T-helper 9 cell (primary cell): Measurements from ENCODE around the gene CYP2S1.

Experiments used
- DNase-seq: peaks from one replicate; pipeline ENCODE4 v3.0.0-alpha.2; 2020

Gene CYP2S1

DNA sequence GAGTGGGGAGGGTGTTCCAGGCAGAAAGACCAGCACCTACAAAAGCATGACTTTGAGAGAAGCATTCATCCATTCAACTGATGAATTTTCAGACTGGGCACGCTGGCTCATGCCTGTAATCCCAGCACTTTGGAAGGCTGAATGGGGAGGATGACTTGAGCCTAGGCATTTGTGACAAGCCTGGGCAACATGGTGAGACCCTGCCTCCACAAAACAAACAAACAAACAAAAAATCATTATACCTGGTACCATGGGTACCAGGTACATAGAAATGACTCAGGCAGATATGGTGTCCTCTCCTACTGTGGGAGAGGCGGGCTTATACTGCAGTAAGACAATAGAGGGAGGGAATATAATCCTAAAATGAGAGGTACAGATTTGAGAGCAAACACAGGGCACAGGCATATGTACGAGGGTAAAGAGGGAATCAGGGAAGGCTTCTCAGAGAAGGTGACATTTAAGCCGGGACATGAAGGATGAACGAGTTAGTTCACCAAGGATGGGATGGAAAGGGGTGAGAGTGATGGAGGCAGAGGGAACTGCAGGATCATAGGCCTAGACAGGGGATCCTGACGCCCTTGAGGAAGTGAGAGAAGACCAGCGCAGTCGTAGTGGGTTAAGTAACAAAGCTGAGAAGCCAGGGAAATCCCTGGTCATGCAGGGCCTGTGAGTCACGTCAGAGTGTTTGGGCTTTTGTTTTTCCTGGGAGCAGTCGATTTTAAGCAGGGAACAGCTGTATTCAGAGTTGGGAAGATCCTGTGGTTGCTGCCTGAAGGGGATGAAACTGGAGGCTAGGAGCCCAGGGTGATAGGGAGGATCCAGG, 2.9 kb downstream of the CYP2S1 start:
- no peak for DNase-seq

DNA sequence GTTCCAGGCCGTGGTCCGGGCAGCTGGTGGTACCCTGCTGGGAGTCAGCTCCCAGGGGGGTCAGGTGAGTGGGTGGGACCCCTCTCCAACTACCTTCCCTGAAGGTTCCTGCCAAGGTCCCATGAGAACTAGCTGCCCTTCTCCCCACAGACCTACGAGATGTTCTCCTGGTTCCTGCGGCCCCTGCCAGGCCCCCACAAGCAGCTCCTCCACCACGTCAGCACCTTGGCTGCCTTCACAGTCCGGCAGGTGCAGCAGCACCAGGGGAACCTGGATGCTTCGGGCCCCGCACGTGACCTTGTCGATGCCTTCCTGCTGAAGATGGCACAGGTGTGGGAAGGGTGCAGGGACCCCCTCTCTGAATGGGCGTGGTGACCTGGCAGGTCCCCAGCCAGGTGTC, 5.5 kb downstream of the CYP2S1 start:
- no peak for DNase-seq

DNA sequence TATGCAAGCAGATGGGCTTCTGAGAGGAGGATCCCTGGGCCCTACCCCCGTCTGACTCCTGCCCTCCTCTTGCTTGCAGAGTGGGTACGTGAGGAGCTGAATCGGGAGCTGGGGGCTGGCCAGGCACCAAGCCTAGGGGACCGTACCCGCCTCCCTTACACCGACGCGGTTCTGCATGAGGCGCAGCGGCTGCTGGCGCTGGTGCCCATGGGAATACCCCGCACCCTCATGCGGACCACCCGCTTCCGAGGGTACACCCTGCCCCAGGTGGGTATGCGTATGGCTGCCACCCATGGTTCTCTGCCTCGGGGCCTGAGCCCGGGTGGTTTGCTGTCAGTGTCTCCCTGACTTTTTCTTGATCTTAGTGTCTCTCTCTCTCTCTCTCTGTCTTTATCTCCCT, 10.4 kb downstream of the CYP2S1 start:
- no peak for DNase-seq

DNA sequence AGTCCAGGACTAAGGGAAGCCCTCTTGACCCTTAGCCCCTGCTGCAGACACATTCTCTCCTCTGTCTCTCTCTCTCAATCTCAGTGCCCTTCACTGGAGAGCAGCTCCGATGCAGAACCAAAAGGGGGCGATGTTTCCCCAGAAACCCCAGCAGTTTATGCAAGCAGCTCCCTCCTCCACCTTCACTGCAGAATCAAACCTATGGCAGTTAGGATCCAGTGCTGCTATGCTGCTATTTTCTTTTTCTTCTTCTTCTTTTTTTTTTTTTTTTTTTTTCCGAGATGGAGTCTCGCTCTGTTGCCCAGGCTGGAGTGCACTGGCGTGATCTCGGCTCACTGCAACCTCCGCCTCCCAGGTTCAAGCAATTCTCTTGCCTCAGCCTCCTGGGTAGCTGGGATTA, 11.3 kb downstream of the CYP2S1 start:
- peak; percentile 76 for DNase-seq

DNA sequence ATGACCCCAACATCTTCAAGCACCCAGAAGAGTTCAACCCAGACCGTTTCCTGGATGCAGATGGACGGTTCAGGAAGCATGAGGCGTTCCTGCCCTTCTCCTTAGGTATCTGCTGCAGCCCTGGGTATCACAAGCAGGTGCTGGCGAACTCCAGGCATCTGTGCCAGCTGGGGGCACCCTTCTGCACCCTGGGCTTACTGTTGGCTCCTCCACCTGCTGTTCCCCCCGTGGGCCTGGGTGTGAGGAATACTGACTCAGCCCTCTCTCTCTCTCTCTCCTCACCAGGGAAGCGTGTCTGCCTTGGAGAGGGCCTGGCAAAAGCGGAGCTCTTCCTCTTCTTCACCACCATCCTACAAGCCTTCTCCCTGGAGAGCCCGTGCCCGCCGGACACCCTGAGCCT, 13.0 kb downstream of the CYP2S1 start:
- DNase-seq, result no peak

DNA sequence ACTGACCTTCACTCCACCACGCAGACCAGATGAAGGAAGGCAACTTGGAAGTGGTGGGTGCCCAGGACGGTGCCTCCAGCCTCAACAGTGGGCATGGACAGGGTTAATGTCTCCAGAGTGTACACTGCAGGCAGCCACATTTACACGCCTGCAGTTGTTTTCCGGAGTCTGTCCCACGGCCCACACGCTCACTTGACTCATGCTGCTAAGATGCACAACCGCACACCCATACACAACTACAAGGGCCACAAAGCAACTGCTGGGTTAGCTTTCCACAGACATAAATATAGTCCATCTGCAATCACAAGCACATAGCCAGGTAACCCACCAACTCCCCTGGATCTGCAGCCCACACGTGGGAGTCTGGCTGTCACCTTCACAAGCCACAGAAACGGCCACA, 13.4 kb downstream of the CYP2S1 start:
- no peak for DNase-seq

DNA sequence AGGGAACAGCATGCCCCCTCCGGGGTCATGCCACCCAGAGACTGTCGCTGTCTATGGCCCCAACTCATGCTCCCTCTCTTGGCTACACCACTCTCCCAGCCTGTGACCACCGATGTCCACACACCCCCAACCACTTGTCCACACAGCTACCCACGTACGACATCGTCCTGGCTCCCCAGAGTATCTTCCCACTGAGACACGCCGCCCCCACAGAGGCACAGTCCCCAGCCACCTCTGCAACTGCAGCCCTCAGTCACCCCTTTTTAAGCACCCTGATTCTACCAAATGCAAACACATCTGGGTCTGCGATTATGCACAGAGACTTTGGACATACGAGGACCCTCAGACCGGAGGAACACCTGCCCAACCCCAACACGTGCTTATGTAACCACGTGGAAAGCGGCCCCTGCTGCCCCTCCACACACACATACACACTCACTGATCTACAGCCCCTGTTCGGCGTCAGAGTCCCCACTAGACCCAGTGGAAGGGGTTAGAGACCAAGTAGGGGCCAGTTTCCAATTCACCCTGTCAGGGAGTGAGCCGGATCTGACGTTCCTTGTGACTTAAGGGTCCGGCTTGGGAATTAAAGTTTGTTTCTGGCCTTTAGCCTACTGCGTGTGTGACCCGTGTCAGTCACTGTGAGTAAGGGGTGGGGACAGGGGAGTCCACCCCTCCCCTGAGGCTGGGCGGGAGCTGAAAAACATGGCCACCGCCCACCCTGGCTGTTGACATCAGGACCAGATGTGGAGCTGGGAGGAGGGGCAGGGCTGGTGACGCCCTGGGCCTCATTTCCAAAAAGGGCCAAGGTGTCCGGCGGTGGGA, 14.1 kb downstream of the CYP2S1 start:
- DNase-seq, result no peak

DNA sequence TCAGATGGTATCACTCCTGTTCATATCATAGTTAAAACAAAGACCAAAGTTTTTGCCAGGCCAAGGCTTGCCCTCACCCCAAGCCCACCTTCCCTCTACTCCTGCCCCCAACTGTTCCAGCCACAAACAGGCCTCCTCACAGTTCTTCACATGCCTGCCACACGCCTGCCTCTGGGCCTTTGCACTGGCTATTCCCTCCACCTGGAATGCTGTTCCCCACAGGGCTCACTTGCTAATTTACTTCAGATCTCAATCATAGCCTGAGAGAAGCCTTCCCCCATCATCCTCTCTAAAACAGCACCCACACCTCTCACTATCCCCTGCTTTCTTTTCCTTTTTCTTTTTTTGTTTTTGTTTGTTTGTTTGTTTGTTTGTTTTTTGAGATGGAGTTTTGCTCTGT, 21.1 kb downstream of the CYP2S1 start:
- no peak for DNase-seq

DNA sequence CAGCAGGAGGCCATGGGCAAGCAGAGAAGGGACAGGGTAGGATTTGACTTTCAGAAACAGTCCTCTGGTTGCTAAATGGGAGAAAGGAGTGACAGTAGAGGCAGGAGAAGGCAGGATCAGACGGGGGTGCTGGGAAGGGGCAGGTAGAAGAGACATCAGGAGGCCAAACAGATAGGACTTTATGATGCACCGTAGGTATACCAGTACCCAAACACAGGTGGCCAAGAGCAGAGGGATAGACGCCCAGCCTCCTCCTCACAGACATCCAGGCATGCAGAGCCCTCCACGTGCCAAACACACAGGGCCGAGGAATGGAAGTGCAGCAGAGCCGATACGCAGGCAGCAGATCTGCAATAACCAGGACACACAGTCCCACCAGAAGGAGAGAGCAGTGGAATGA, 24.7 kb downstream of the CYP2S1 start:
- DNase-seq, result no peak

DNA sequence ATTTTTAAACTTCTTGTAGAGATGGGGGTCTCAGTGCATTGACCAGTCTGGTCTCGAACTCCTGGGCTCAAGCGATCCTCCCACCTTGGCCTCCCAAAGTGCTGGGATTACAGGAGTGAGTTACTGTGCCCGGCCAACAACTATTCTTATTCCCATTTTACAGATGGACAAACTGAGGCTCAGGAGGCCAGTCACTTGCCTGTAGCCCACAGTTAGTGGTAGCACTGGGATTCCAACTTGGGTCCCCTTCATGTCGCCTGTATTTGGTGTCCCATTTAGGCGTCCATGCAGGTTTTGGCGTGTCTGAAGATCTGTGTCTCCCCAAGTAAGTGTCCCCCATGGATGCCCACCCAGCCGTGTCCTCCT, 25.2 kb downstream of the CYP2S1 start:
- no peak for DNase-seq

DNA sequence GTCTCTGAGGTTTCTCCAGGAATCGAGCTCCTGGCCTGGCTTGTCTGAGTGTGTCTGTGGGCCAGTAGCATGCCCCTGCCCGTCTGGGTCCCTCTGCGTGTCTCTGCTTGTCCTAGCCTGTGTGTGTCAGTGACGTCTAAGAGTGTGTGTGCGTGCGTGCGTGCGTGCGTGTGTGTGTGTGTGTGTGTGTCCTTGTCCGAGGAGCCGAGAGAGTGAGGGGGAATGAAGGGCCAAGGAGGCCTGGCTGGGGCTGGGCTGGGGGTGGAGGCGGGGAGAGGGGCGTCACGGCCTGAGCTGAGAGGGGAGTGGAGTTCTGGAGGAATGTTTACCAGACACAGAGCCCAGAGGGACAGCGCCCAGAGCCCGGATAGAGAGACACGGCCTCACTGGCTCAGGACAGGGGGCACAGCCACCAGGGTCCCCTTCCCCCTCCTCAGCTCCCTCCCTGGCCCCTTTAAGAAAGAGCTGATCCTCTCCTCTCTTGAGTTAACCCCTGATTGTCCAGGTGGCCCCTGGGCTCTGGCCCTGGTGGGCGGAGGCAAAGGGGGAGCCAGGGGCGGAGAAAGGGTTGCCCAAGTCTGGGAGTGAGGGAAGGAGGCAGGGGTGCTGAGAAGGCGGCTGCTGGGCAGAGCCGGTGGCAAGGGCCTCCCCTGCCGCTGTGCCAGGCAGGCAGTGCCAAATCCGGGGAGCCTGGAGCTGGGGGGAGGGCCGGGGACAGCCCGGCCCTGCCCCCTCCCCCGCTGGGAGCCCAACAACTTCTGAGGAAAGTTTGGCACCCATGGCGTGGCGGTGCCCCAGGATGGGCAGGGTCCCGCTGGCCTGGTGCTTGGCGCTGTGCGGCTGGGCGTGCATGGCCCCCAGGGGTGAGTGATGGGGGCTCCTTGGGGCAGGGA, 25.8 kb downstream of the CYP2S1 start, which contains the start of gene AXL:
Gene AXL (plus strand): TSS at position 609 of the 893 bp plus-strand sequence. CDS start 170 bp downstream, at position 779.
- no peak for DNase-seq

DNA sequence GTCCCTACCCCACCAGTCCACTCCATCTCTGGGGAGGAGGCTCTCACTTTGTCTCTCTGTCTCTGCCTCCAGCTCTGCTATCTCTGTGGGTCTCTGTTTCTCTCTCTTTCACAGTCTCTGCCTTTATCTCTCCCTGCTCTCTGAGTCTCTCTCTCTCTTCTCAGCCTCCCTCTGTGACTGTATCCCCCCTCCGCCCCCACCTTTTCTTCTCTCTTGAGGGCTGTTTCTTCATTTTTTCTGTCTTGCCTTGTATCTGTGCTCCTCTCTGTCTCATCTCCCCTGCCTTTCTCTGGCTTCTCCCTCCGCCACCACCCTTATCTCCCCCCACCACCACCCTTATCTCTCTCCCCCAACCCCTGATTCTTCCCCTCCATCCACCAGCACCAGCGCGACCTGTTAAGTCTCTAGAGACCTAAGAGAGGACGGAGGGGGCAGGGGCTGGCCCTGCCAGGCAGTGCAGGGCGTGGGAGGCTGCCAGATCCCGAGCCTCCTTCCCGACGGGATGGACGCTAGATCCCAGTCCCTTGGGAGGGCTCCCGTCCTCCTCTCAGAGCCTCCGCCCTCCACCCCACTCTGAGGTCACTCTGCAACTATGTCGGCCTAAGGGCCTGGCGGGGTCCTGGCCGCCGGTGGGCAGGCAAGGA, 27.0 kb downstream of the CYP2S1 start:
- DNase-seq, result no peak

DNA sequence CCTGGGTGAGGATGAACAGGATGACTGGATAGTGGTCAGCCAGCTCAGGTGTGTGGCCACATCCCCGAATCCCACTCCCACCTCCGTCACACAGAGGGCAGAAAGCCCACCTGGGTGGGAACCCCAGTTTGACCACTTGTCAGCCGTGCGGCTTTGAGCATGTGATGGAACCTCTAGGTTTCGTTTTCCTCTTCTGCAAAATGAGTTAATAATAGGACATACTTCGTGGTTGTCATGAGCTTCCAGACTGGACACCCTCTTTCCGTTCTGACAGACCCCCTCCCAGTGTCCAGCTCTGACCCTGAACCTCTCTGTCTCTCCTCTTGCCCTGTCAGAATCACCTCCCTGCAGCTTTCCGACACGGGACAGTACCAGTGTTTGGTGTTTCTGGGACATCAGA, 27.8 kb downstream of the CYP2S1 start:
- no peak for DNase-seq

DNA sequence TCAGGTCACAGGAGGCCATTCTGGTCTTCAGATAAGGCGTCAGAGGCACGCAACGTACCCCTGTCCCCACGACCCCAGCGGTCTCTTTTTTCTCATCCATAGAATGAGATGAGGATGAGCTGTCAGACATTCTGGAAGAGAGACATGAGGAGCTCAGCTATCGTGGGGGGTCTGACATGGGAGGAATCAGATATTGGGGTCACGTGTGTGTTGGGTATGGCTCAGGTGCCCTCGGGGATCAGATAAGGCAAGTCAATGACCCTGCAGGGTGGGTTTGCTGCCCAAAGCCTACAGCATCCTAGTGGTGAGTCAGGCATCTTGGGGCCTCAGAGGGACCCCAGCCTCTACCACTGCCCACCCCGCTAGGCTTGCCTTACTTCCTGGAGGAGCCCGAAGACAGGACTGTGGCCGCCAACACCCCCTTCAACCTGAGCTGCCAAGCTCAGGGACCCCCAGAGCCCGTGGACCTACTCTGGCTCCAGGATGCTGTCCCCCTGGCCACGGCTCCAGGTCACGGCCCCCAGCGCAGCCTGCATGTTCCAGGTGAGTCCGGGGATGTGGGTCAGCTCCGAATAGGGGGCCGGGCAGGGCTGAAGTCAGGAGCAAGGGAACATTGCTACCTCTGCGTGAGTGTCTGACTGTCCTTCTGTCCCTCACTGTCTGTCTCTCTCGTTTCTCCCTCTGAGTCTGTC, 28.6 kb downstream of the CYP2S1 start:
- no peak for DNase-seq

DNA sequence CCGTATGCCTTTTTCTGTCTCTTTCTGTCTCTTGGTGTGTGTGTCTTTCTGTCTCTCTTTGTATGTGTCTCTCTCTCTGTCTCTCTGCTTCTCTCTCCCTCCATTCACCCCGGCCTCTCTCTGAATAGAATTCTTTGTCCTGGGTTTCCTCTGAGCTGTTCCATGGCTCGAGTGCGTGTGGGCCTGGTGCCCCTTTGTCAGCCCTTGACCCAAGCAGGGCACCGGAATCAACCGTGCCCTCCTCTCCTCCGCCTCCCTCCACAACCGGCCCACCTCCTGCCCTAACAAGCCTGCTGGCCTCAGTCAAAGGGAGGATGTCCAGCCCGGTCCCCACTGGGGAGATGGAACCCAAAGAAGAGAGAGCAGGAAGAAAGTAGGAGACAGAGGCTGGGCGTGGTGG, 29.2 kb downstream of the CYP2S1 start:
- DNase-seq, result no peak

DNA sequence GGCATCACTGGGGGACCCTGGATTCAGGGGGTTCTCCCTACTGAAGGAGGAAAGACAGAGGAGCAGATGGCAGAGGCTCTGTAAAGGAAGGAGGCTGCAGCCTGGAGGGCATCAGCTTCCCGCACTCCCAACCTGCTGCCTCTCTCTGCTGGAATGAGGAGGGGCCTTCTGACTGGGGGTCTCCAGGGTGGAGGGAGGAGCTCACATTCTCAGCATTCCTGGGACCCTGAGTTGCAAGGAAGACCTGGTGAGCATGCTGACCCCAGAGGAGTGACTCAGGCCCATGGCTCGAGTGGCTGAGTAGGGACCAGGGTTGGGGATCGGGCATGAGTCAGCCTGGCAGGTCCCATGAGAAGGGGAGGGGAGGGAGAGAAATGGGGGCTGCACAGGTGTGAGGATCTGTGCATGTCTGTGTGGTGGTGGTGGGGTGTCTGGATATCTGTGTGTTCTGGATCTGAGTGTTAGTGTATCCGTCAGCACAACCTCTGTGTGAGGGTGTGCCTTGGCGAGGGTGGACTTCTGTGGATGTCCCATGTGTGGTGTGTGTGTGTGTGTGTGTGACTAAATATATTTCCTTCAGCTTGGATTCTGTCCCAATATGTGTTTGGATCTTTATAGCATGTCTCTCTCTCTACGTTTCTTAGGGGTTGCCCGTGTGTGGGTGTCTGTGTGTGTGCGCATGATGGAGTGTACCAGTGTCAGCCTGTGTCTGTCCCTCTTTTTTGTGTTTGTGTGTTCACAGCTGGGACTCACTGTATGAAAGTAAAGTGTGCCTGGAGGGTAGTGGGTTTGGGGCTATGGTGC, 30.6 kb downstream of the CYP2S1 start:
- DNase-seq, result no peak

DNA sequence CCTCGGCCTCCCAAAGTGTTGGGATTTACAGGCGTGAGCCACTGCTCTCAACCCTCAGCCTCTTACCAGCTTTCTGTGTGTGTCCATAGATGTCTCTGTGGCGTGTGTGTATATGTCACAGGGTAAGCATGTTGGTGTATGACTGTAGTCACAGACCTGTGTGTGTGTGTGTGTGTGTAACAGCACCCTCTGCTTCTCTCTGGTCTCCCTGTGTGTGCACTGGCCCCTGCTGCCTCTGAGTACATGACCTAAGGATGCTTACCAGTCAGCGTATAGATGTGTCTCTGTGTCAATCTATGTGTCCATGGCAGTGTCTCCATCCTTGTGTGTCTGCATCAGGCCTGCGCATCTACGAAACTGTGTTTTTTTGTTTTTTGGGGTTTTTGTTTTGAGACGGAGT, 31.6 kb downstream of the CYP2S1 start:
- no peak for DNase-seq

DNA sequence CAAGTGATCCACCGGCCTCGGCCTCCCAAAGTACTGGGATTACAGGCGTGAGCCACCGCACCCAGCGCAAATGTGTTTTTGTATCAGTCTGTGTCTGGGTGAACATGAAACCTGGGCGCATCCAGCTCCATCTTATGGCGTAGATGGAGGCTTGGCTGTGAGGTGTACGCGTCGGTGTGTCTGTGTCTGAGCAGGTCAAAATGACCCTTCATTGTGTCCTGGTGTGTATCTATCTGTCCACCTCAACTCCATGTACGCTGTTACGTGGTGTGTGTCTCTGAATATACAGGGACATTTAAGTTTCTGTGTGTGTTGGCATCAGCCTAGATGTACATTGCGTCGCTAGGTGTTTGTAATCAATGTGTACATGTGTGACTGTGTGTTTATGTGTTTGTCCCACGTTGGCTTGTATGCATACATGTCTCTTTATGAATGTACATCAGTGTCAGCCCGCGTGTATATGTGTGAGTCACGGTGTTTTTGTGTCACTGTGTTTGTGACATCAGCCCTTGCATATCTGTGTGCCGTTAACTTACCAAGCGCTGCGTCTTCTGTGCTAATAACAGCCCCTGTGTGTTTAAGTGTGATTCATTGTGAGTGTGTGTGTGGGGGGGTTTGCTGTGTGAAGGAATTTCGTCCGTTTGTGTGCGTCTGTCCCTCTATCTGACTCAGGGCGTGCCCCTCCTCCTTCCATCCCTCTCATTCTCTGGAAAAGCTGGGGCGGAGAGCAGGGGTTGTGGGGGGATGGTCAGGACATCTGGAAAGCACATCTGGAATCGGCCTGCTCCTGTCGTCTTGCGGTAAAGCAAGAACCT, 32.4 kb downstream of the CYP2S1 start:
- no peak for DNase-seq

DNA sequence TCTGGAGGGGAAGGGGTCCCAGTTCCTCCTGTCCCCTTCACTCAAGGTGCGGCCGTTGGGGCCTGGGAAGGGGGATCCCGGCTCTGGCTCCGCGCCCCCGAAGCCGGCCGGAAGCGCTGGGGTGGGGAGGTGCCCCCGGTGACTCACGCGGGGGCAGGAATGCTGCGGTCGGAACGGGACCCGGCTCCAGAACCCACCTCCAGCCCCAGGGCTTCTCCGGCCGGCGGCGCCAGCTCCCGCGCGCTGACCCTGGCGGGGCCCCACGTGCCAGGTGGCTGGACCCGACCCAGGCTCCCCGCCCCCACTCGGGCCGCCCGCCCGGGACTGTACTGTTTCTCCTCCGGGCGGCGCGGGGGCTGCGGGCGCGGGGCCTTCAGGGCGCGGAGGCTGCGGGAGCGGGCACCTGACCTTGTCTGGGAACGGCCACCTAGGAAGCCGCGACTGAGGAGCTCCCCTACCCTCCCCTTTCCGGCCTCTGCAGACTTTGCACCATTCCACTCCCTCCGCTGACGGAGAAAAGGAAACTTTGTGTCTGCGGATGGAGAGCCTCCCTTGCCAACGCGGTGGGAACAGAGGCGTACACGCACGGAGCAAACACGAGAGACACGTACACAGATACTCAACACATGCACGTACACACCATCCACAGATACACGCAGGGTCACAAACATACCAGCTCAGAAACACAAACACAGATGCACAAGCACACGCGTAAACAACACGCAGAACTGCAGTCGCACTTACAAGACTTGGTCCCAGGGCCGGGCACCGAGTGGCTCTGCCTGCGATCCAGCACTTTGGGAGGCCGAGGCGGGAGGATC, 33.2 kb downstream of the CYP2S1 start:
- DNase-seq, result peak; percentile 20
